HG02973 (cell line): ENCODE measurements around the gene MARK4.

Experiments
- ATAC-seq: cut with Tn5 transposase; IDR thresholded peaks from one replicate; pipeline ENCODE4 v1.9.1; 2021; ENCODE audit warnings: moderate library complexity; ENCODE audit not compliant: unreplicated experiment

The MARK4 gene

DNA sequence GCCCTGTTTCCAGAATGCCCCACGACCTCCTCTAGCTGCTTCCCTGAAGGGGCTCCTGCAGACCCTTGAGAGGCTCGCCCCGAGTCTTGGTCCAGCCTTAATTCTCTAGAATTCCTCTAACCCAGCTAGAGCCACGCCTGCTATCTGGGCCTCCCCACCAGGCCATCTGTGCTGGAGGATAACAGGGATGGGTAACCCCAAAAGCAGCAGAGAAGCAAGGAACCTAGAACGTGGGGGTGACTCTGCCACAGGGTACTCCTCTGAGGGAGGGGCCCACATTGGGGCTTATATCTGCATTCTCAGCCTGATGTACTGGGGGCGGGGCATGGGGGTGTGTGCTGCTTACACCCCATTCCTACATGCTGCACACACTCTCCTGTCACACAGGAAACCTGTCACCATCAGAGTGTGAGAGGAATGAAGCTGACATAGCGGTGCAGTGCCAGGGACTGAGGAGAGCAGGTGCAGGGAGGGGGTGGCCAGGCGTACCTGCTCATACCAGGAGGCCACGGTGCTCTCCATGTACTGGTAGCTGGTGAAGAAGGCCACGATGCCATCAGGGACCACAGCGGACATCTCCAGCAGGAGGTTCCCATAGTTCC, 103.3 kb downstream of the MARK4 start:
- no peak for ATAC-seq
